SIG-M5 treated with dmso at 0.1 percent for 504 hours (cell line): ENCODE results near the gene CUL2.
A peak's percentile ranks its signal among the peaks of the same experiment; 100 is the strongest.

Experiments used
- DNase-seq: peaks from one replicate; lab custom pipeline; 2025; ENCODE audit not compliant: unreplicated experiment; lab: John Stamatoyannopoulos, UW

CUL2 gene

GRCh38 chr10:35090162-35090954 lies at the start of gene CUL2:
TSS of gene CUL2 (minus strand) at chr10:35090341. CDS start at chr10:35071317, 19,024 bp downstream.
- peak; percentile 90 for DNase-seq

DNA sequence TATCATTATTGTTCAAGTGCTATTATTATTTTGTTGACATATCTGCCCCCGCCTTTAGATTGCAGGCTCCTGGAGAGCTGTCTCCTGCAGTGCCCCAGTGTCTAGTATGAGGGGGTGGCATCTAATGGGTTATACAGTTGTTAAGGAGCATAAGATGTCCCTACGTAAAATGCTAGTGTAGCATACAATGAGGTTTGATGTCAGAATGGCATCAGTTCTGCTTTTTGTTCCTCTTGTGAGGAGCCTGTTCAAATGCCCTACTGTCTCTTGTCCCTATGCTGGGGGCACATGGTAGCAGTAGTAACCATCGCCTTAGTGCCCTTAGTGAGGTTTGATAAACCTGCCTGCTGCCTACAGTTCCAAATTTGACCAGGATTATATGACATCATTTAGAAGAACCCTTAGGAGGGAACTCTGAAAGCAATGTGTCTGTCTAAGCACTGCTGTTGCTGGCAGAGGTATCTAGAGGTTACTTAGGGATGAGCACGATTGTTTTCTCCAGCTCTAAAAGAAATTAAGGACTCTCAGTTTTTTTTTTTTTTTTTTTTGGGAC lies 46.2 kb upstream of the CUL2 start:
- no peak for DNase-seq

DNA sequence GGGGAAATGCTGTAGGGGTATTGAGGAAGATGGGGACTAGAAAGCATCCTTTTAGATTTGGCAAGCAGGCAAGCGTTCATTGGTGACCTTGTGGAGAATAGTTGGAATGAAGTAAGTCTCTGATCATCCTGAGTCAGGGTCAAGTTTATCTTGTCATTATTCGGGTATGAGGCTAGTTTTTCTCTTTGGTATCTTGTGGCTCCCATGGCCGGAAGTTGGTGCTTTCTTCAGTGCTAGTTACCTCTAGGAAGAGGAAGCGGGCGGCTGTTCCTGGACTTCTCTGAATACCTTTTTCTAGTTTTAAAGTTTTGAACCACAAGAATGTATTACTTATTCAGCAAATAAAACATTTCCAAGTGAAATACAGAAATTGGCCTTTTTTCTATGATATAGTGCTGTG lies 45.7 kb upstream of the CUL2 start:
- no peak for DNase-seq

- DNase-seq, result no peak
Observed at GRCh38 chr10:35133586-35133985, 43.4 kb upstream of the CUL2 start.

- DNase-seq, result no peak
Observed at GRCh38 chr10:35132727-35133126, 42.6 kb upstream of the CUL2 start.

GRCh38 chr10:35130663-35131062 lies 40.5 kb upstream of the CUL2 start:
- peak; percentile 9 for DNase-seq

- no peak for DNase-seq
Observed at GRCh38 chr10:35129185-35129674, 39.1 kb upstream of the CUL2 start.

DNA sequence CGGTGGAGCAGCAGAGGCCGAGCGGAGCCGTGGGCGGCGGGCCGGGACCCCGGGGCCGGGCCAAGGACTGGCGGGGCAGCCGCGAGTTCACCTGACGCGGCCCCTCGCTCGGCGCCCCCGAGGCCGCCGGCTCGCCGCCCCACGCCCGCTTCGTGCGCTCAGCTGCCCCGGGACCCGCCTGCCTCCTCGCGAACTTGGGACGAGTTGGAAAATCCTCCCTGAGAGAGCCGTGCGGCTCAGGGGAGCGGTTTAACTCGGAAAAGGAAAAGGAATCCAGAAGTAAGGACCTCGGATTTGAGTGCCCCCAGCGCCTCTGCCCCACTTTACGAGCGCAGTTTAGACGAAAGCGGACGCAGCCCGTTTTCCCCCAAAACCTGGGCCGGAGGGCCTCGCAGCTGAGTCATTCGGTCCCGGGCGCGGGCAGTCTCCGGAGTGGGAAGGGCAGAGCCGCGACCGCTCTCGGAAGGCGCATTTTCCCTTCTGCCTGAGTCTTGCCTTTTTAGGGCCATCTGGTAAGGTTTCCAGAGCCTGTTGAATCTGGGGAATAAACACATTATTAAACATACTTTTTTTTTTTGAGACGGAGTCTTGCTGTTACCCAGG lies 37.2 kb upstream of the CUL2 start:
- DNase-seq, result peak; percentile 26

- DNase-seq, result peak; percentile 92
Observed at GRCh38 chr10:35126530-35127288, 36.6 kb upstream of the CUL2 start, which contains the start of gene CREM. TSS of gene CREM (plus strand) at chr10:35126846. CDS start at chr10:35137836, 10,990 bp downstream.

- peak; percentile 24 for DNase-seq
Observed at GRCh38 chr10:35126062-35126529, 36.0 kb upstream of the CUL2 start.

- DNase-seq, result no peak
Observed at GRCh38 chr10:35124540-35124939, 34.4 kb upstream of the CUL2 start.

DNA sequence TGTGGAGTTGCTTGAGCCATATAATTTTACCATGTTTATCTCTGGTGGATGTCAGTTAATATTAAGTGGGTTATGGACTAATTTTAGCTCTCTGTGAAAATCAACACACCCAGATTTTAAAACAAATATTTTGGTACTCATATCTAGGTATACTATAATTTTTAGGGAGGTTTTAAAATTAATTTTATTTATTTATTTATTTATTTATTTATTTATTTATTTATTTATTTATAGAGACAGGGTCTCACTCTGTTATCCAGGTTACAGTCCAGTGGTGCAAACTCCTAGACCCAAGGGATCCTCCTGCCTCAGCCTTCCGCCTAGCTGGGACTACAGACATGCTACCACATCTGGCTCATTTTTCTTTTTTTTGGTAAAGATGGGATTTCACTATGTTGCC lies 29.2 kb upstream of the CUL2 start:
- DNase-seq, result no peak

DNA sequence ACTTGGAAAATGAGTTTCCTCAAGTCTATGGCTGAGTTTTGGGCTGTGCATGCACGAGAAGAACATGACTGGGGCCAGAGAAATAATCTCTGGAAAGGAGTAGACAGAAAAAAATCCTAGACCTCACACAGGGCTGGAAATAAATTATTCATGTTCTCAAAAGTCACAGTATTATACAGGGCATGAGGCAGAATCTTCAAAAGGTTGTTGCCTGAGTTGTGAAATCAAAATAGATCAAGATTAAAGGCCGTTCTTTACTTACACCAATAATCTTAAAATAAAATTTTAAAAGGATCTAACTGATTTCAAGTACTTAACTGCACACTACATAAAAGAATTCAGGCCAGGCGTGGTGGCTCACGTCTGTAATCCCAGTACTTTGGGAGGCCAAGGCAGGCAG lies 22.4 kb upstream of the CUL2 start:
- no peak for DNase-seq

- no peak for DNase-seq
Observed at GRCh38 chr10:35103882-35104281, 13.7 kb upstream of the CUL2 start.

GRCh38 chr10:35097510-35097909 lies 7.4 kb upstream of the CUL2 start:
- no peak for DNase-seq

- no peak for DNase-seq
Observed at GRCh38 chr10:35096312-35096711, 6.2 kb upstream of the CUL2 start.

DNA sequence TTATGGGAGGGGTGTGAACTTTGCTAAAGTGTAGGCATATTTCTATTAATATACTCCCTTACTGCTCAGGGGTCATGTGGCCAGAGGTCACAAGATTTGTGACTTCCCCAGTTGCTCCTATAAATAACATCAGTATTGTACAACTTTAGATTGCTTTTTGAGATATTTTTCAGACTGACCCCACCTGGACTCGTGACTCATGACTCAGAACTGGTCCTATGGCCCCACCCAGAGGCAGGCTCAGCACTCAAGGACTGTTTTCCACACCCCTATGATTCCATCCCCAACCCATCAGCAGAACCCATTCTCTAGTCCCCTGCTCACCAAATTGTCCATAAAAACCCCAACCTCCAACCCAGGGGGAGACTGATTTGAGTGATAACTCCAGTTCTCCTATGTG lies 2.7 kb upstream of the CUL2 start:
- no peak for DNase-seq

DNA sequence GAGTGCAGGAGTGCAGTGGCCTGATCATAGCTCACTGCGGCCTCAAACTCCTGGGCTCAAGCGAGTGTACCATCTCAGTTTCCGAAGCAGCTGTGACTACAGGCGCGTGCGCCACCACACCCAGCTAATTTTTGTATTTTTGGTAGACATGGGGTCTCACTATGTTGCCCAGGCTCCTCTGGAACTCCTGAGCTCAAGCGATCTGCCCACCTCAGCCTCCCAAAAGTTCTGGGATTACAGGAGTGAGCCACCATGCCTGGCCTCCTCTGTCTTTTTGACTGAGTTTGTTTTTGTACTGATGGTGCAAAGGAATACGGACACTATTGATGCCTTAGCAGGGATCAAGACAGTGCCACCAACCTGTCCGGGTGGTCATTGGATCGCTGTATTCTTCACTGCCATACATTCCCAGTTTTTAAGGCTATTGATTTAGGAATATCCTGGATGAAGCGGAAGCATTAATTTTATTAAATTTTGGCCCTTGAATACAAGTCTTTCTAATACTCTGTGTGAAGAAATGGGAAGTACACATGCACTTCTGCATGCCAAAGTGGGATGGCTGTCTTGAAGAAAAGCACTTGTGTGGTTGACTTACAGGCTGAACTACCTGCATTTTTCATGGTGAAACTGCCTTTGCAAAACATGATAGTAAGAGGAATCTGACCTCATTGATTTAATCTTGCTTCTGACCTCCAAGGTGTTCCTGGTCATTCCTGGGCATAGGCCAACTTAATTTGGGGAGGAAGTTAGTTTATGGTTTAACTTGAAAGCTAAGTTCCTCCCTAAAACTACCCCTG lies 2.1 kb upstream of the CUL2 start:
- DNase-seq, result no peak

- peak; percentile 35 for DNase-seq
Observed at GRCh38 chr10:35089611-35090161, 455 bp downstream of the CUL2 start.

- no peak for DNase-seq
Observed at GRCh38 chr10:35083242-35083641, 6.9 kb downstream of the CUL2 start.
